Measurements from ENCODE around the gene LRP8.

LRP8 gene

DNA sequence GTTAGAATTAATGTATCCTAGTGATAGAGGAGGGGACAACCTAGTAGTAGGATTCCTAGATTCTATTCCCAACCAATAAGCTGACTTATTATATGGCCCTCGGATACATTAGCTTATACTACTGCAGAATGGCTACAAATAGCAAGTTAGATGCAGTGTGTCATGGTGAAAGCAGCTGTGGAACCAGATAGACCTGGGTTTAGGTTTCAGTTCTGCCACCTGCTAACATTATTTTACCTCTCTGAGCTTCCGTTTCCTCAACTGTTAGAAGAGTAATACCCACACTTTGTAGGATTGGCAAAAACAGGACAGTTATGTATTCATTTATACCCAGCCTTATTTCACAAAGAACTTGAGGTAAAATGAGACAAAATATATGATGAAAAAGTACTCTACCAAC, 67.9 kb downstream of the LRP8 start:
- DNase-seq (ENCODE audit: low read depth): no peak

DNA sequence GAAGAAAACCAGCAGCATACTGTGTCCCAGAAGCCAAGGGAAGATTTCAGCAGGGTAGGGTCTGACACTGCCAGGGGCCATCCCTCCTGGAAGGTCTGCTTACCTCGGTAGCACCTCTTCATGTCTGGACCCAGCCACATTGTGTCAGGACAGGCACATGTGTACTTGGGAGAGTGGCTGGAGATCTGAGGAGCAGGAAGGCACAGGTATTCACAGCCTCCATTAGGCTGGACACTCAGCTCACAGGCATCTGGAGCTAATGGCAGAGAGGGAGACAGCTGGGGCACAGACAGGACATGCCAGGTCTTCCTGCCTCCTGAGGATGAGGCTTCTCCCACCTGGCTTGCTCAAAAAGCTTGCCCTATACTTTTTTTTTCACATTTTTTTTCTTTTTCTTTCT, 69.7 kb downstream of the LRP8 start:
- DNase-seq (ENCODE audit: low read depth): no peak

DNA sequence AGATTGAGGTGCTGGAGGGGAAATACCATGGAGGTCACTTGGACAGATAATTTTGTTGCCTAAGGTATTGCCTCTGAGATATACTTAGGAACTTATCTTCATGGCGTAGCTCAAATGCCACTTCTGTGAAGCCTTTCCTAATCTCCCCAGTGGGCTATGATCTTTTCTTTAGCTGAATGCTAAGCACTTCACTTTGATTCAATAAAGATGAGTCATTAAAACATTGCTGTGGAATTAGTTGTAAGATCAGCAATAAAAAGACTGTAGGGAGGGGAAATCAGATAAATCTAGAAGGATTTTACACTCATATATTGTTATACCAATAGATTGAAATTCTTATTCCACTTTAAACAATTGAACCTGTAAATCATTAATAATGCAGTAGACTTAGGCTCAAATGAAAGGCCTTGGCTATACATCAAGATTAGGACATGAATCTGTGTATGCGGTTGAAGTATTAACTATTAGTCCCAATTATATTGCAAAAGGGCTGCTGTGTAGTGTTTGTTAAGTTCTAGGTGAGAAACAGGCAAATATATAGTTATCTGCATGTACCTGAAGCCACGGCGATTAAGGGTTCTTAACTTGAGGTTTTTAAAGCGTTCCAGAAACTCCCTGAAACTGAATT, 70.3 kb downstream of the LRP8 start:
- DNase-seq (ENCODE audit: low read depth): no peak

DNA sequence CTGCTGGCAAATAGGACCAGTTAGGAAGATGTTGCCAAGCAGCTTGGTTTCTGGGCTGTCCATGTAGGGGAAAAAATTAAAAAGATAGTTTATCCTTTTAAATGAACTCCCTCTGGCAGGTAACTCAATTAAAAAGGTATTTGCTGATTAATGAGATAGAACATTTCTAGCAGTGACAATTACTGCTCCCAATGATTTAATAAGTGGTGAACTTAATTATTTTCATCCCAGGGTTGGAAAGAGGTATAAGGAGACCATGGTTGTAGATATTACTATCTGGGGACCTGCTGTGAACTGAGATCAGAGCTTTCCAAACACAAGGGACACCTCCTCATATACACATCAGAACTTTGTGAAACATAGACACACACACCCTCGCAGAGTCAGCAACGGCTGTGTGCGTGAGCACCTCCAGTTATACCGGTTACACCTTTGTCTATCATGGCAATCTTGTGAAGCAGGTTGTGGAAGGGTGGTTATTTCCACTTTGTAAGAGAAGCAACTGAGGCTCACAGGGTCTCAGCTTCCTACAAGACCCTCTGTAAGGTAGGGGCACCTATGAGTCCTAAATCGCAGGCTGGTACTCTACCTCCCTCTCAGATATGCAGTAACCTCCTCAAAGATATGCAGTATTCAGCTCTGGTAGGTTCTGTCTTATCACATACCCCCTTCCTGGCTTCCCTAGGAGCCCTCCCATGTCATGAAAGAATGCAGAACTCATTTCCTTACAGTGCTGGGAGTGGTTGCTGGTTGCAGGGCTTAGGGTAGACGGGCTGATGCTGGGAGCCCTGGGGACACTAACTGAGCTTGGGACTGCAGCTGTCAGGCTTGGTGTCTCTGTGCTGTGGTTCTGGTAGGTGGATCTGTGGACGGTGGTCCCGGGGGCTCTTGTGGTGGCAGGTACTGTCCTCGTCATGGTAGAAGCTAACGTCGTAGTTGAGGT, 71.1 kb downstream of the LRP8 start:
- no peak for DNase-seq (ENCODE audit: low read depth)

DNA sequence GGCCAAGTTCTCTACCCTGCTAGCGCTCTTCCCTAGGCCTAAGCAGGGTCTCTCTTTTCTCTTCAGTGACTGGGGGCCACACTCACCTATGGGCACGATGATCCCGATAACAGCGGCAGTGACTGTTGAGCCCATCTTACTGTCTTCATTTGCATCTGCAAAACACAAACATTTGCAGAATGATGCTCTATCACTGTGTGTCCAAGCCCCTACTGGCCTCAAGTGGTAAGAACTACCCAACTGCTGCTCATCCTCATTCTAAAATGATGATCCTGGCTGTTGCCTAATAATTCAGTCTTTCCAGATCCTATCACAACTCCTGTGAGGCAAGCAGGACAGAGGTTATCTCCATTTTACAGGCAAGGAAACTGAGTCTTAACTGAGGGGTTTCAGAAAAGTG, 72.8 kb downstream of the LRP8 start:
- DNase-seq (ENCODE audit: low read depth): no peak

DNA sequence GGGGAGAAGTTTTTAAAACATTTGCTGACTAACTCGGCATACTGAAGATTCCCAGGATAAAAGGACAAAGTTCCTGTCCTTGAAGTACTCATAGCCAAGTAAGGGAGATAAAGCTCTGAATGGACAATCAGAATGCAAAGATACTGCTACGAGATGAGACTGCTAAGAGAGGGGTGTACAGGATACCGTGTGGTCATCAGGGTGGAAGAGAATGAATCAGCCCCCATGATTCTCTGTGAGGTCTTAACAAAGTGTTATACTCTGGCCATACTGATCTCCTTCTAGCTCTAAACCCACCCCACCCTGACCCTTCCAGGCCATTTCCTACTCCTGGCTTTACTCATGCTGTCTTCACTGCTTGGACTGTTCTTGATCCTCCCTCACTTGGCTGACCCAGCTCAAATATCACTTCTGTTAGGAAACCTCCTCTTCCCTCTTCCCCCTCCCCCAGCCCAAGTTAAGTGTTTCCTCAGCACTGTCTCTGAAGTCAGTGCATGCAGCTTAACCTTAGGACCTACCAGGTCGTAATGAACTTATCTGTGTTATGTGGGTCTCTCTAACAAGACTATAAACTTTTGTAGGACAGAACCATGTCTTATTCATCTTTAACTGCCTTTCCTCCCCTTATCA, 73.7 kb downstream of the LRP8 start:
- peak; percentile 24 for DNase-seq (ENCODE audit: low read depth)

DNA sequence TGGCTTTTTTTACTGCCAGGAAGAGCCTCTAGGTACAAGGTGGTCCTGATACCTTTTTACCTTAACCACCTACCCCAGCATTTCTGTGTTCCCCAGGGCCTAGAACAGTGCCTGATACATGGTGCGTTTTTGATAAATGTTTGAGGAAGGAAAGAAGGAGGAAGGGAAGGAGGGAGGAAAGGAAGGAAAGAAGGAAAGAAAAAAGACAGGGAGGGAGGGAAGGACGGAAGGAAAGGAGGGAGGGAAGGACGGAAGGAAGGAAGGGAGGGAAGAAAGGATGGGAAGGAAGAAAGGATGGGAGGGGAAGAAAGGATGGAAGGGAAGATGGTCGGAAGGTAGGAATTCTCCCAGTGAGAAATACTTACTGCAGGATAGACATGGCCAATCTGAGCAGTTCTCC, 77.5 kb downstream of the LRP8 start:
- DNase-seq (ENCODE audit: low read depth): no peak

DNA sequence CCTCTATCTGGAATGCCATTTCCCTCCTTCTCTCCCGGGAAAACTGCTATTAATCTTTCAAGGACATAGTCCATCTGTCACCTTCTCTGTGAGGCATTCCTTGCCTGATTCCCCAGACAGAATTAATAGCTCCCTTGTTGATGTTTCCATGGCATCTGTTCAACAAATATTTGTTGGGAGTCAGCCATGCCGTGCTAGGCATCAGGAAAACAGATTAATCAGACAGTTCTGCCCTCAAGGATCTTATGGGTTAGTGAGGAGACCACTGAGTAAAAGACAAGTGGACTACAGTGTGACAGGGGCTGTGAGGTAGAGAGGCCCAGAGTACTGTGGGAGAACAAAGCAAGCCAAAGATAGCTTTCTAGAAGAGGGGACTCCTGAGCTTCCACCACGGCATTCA, 78.2 kb downstream of the LRP8 start:
- no peak for DNase-seq (ENCODE audit: low read depth)

DNA sequence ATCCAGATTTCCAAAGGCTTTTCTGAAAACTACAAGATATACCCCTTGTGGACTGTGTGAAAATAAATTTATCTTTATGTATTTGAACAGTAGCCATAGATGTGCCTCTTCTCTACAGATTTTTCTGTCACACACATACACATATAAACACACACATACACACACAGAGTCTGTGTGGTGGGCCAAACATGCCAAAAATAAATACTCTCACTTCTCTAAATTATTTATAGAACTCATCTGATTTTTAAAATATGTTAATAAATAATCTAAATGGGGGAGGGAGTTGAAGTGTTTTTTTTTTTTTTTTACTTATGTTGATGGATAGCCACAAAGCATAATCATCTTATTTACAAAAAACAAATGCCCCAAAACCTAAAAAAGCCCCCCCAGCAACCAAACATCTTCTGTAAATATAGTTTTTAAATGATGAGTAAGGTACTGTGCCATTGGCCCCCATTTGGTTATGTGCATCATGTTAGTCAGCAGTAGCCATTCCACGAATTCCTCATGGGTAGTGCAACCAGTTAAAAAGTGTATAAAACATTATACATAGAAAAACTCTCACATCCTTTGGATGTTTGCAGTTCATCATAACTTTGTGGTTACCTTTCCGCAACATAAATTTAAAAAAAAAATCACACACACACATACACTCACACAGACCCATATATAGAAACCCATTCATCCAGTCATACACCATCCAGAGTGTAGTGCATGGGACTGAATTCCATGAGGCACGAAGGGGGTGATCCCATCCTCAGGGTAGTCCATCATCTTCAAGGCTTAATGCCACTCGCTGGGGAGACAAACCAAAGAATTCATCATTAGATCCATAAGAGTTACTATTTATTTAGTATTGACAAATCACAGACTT, 81.4 kb downstream of the LRP8 start:
- no peak for DNase-seq (ENCODE audit: low read depth)

DNA sequence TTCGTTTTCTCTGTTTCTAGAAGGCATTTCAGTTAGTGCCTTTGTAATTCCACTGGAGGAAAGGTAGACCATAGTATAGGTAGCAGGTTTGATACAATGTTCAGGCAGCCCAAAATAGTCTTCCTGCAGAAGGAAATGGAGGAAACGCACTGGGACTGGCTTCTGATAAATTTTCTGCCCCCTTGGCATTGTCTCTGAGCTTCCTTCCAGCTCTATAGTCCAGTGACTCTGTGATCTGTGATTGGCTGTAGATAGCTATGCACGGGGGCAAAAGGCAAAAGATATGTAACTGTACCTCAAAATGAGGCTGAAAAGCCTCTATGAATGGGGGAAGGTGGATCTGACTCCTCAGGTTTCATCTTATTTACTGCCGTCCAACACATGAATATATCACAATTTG, 83.7 kb downstream of the LRP8 start:
- DNase-seq (ENCODE audit: low read depth): no peak

DNA sequence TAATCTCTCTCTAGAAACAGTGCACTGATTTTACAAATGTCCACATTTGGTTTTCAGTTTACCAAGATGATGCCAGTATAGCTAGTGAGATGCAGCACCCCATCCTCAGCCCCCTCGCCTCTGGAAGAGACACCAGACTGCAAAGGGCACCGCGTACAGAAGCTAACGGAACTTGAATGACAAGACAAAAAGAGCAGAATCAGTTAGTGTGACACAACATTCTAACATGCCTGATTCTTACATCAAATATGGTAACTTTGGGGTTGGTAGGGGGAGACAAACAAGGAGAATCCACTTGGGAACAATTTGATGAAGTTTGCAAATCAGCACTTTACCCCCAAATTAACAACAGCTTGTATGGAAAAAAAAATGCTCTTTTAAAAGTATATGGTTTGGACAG, 85.5 kb downstream of the LRP8 start:
- DNase-seq (ENCODE audit: low read depth): no peak

DNA sequence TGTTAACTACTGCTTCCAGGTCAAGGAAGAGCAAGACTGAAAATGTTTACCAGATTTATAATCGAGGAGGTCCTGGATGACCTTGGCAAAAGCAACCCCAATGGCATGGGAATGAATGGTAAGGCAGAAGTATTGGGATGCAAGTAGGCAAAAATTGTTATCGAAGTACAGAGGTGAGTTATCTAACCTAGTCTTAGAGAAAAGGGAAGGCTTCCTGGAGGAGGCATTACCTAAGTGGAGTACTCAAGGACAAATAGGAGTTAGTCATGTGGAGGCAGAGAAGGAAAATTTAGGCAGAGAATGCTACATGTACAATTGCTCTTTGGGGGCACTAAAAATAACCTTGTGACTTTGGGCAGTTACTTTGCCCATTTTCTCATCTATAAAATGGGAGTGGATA, 86.0 kb downstream of the LRP8 start:
- DNase-seq (ENCODE audit: low read depth): no peak

DNA sequence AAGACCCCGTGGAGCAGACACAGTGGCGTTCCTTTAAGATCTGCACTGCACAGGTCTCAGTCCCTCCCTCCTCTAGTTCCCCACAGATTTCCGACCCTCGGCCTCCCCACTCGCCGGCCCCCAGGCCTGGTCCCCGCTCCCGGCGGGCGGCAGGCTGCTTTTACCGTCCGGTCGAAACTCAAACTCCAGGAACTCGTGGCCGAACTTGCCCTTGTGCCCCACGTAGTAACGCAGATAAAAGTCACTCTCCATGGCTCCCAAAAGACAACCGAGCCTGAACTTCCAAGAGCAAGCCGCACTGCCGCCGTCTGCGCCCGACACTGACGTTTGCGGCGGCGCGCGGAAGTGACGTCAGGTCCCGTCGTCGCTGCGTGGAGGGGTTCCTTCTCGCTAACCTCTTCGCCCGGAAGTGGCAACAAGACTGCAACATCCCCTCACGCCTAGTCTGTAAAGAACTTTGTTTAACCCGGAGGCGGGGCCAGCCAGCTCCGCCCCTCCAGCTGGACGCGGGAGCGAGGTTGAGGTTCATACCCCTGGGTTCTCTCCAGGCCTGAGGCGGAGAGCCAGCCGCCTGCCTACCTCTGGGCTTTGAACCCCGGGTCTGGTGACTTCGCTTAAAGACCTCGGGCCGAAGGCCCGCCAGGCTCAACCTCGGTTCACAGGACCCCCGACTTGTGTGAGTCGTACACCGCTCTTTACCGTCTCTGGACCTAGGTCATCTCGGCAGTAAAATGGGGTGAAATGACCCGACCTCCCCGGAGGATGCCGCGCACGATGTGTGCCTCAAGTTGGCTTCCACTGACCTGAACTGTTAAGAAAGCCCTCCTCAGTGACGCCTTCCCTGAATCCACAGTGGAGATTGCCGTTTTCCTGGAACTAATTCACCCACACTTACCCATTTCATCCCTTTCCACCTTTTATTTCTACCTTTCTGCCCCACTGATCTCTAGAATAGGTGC, 89.4 kb downstream of the LRP8 start, which contains the start of gene MAGOH:
Gene MAGOH (minus strand): TSS at position 322 of the 959 bp plus-strand sequence. CDS start 70 bp downstream, at position 252.
- DNase-seq (ENCODE audit: low read depth): peak; percentile 94

DNA sequence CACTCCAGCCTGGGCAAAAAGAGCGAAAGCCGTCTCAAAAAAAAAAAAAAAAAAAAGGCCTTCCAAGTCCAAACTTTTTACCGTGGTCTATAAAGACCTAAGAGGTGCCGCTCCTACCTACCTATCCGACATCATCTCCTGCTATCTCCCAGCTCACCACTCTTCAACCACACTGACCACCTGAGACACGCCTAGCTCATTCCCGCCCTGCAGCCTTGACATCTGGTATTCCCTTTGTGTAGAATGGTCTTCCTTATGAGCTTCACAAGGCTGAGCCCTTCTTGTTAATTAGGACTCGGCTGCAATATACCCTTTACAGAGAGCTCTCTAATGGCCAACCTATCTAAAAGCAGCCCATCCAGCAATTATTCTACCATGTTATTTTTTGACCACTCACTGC, 90.2 kb downstream of the LRP8 start:
- DNase-seq (ENCODE audit: low read depth): no peak

DNA sequence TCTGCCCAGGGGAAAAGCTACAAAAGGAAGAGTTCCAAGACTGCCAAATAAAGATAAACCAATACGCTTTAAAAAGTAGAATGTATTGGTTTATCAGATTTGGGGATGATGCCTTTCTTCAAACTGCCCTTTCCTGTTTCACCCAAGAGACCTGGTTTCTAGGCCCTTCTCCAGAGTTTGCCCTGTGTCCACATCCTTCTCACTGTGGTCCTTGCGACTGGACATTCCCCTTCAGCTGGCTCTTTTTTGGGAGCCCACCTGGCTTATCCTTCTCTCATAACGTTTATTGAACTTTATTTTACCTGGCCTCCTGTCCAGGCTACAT, 106.9 kb downstream of the LRP8 start:
- no peak for DNase-seq (ENCODE audit: low read depth)

DNA sequence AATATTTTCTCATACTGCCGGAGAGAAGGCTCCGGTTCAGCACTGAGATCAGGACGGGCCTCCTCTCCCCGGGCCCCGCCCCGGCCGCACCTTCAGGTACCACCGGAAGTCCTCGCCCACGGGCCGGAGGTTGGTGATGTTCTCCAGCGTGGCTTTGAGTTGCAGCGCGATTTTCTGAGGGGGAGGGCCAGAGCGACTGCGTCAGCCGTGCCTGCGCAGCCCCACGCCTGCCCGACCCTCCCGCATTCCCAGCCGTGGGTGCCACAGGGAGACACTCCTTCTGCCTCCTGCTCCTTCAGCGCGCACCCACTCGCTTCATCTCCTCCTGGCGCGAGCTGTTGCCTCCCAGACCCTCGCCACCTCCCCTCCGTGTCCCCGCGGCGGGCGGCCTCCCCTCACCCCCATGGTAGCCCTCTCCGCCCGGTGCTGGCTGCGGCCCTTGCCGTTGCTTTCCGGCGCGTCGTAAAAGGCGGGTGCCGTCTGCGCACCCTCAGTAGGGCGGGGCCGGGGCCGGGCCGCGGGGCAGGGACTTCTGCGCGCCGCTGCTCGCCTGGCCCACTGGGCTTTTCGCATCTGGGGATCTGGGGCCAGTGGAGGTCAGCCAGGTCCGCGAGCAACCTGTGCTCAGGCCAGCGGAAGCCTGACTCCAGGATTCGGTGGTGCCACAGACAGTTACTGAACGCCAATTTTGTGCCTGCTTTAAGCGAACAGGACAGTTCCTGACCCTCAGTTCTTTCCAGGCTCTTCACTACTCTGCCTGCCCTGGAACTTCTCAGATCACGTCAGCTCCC, 107.5 kb downstream of the LRP8 start, which contains the start of gene CZIB:
Gene CZIB (minus strand): TSS at position 464 of the 791 bp plus-strand sequence. CDS start 59 bp downstream, at position 405.
- DNase-seq (ENCODE audit: low read depth): peak; percentile 90

DNA sequence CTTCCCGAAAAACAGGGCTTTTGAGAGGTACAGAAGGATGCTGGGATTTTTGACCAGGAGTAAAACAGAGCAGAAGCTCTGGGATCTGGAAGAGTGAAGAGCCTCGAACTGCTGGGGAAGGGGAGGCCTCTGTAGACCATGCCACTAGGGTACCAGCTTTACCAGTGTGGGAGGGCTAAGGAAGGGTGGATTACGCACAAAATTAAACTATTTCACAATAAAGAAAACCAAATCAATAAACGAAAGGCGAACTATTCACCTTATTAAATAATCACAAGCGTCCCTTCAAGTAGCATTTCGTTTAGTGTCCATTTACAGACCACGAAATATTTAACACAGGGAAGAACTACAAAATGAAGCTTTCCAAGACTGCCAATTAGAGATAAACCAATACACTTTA, 108.2 kb downstream of the LRP8 start:
- no peak for DNase-seq (ENCODE audit: low read depth)

DNA sequence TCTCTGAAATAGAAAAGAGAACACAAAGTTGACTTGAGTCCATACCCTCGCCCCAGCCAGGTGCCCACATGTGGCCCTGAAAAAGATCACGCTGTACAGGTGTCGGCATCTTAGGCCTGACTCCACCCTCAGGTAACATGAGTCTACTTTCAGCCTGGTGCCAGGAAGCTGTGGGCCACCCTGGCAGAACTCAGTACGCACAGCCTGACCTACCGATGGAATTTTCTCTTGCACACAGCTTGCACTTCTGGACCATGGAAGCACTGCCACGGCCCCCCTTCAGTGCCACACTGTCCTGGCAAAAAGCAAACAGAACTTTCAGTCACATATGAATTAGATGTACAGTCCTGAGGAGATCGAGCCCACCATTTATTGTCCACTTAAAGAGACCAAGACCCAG, 109.7 kb downstream of the LRP8 start:
- no peak for DNase-seq (ENCODE audit: low read depth)

DNA sequence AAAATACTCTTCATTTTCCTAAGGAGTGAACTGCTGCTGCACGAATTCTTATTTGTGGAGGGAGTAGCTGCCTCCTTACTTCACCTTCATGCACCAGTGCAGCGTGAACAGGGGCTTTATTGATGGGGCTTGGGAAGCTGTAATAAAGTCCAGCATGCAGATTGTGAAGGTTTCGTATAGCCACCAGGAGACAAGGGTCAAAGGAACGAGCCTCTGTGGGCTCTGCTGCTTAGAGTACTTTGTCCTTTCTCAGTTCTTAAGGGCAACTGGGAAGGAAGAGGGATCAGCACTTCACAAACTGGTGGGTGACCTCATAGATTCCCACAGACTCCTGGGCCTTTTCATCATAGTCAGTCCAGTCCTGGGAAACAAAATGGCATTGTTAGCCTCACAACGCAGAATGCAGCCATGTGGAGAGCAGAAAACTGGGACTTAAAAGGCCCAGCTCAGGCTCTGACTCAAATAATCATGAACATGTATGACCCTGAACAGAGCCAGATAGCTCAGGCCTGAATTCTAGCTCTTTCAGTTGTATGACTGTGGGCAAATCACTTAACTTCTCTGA, 113.4 kb downstream of the LRP8 start:
- no peak for DNase-seq (ENCODE audit: low read depth)

DNA sequence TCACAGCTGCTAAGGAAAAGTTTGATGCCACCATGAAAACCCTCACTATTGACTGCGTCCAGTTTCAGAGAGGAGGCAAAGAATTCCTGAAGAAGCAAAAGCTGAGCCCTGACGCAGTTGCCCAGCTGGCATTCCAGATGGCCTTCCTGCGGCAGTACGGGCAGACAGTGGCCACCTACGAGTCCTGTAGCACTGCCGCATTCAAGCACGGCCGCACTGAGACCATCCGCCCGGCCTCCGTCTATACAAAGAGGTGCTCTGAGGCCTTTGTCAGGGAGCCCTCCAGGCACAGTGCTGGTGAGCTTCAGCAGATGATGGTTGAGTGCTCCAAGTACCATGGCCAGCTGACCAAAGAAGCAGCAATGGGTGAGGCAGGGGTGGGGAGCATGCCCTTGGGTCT, 116.9 kb downstream of the LRP8 start:
- no peak for DNase-seq (ENCODE audit: low read depth)
